ENCODE results near the gene KRT23.

DNA sequence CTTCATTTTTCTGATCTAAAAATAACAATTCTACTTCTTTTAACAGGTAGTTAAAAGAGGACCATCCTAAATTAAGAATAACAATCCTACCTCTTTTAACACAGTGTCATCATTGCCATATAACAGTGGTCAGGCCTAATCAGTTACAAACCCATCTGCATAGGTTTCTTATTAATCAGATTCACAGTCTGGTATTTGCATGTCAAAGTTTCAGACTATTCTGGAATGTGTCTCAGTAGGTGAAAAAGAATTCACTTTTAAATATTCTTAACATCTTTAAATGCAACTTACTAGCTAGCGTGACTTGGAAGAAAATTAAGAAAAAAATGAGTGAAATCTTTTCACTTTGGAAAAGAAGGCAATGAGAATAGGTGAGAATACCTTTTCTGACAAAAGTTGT, 63.6 kb downstream of the KRT23 start:
- no peak for TF ChIP-seq POLR2A (IDR thresholded peaks at IDR 0.05)
- TF ChIP-seq EP300 (IDR thresholded peaks at IDR 0.05): no peak
